GM12864 (cell line): ENCODE results near the gene ATXN1L.

Source experiments
- DNase-seq: peaks from one replicate; pipeline ENCODE4 v3.0.0-alpha.2; 2011; ENCODE audit warnings: low read depth
- H3K4me3 ChIP-seq: 2 replicates; pipeline ENCODE4 v1.5.1; 2011; ENCODE audit warnings: mild to moderate bottlenecking, low read depth, low read length, control low read depth
- TF ChIP-seq, protein P1 (sequence below): IDR thresholded peaks from 2 replicates; pipeline ENCODE4 v1.5.1; 2011; ENCODE audit warnings: low read depth, mild to moderate bottlenecking, moderate library complexity, low read length, control low read depth, inconsistent platforms; ENCODE audit errors: missing control alignments

Gene ATXN1L

DNA sequence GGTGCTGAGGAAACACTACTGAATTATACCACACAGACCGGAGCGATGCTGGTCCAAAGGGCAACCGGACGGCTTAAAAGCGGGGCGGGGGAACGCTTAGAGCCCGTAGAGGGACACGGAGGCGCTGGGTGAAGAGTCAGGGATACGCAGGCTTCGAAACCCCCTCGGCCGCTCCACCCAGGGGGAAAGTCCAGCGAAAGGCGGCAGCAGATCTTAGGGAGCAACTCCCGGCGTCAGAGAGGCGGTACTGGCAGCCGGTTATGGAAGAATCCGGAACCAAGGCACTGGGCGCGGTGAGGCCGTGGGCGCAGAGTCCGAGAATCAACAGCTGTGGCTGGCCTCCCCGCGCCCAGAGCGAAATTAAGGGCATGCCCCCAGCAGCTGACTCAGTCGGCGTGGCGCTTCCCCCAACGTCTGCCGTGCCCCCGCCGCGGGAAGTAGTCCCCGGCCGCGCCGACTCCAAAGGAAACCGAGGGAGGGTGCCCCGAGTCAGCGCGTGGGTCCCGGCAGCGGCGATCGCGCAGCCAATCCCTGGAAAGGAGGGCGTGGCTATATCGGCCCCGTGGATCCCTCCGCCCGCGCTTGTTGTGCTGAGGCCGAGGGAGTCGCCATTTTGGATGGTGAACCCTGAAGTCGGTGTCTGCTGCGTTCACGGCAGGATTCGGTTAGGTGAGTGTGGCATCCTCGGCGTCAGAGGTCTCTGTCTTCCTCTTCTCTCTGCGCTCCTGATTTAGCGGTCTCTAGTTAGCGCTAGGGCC, 49.3 kb downstream of the ATXN1L start, which contains the start of gene IST1:
TSS of gene IST1 (plus strand) at position 611 of the 758 bp plus-strand sequence. CDS start 20,110 bp downstream, outside the sequence.
- TF ChIP-seq, protein P1, sequence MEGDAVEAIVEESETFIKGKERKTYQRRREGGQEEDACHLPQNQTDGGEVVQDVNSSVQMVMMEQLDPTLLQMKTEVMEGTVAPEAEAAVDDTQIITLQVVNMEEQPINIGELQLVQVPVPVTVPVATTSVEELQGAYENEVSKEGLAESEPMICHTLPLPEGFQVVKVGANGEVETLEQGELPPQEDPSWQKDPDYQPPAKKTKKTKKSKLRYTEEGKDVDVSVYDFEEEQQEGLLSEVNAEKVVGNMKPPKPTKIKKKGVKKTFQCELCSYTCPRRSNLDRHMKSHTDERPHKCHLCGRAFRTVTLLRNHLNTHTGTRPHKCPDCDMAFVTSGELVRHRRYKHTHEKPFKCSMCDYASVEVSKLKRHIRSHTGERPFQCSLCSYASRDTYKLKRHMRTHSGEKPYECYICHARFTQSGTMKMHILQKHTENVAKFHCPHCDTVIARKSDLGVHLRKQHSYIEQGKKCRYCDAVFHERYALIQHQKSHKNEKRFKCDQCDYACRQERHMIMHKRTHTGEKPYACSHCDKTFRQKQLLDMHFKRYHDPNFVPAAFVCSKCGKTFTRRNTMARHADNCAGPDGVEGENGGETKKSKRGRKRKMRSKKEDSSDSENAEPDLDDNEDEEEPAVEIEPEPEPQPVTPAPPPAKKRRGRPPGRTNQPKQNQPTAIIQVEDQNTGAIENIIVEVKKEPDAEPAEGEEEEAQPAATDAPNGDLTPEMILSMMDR = no peak
- DNase-seq = peak; percentile 94
- peak within 1 kb of the TSS; percentile 93 for H3K4me3 ChIP-seq

GRCh38 chr16:71895679-71896365, 50.0 kb downstream of the ATXN1L start:
- TF ChIP-seq, protein P1 = no peak
- no peak for DNase-seq
- peak overlapping the region; percentile 93 for H3K4me3 ChIP-seq

DNA sequence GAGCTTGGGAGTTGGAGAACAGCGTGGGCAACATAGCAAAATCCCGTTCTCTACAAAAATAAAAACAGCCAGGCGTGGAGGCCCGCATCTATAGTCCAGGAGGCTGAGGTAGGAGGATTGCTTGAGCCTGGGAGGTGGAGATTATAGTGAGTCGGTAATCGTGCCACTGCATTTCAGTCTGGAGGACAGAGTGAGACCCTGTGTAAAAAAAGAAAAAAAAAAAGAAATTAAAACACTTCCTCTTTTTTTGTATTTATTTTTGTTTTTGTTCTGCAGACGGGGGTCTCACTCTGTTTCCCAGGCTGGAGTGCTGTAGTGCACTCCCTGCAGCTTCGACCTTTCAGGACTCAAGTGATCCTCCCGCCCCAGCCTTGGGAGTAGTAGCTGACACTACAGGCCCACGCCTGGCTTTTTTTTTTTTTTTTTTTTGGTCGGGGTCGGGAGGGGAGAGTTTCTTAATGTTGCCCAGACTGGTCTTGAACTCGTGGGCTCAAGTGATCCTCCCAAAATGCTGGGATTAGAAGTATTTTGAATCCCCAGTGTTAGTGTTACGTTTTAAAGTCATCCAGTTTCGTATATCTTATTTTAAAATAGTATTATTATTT, 51.1 kb downstream of the ATXN1L start:
- DNase-seq = no peak
- peak overlapping the region; percentile 93 for H3K4me3 ChIP-seq
- TF ChIP-seq, protein P1 = no peak

DNA sequence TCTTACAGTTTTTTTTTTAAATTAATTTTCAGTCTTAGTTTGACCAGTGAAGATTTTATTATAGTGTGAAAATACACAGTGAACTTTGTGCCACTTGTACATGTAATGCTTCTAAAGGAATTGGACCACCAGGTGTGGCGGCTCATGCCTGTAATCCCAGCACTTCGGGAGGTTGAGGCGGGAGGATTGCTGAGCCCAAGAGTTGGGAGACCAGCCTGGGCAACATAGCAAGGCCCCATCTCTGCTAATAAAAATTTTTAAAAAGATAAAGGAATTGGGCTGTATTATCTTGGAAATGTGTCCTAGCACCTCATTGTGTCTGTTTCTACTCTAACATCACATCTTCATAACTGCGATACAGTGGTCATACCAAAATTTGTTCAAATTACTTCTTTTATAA, 53.4 kb downstream of the ATXN1L start:
- TF ChIP-seq, protein P1 = no peak
- DNase-seq = no peak
- no peak overlapping the region for H3K4me3 ChIP-seq

- TF ChIP-seq, protein P1 = no peak
- H3K4me3 ChIP-seq = no peak overlapping the region
- no peak for DNase-seq
Measured at GRCh38 chr16:71902656-71903365, 57.0 kb downstream of the ATXN1L start.

- DNase-seq = no peak
- TF ChIP-seq, protein P1 = no peak
- no peak overlapping the region for H3K4me3 ChIP-seq
Measured at GRCh38 chr16:71903608-71904007, 57.8 kb downstream of the ATXN1L start.
